ENCODE measurements around the gene GPR3.

The GPR3 gene

DNA sequence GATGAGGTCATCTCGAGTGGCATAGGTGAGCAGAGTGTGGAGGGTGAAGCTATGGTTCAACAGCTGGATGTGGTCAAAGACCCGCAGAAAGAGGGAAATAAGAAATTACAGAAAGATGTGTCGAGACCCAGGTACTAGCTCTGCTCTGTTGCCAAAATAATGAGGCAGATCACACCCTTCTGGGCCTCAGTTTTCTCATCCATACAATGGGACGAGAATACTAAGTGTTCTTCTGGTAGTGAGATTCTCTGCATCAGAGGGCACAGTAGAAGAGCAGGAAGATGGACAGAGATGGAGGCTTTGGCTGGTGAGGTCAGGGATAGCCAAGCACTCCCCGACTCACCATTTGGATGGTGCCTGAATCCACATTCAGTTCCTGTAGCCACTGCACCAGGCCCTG lies 36.7 kb upstream of the GPR3 start:
- H3K9ac ChIP-seq (ENCODE audit: low read depth, low read length): no peak overlapping the region
- H3K36me3 ChIP-seq (ENCODE audit: insufficient read depth, low read length): no peaks in the 10 kb centered on the region

DNA sequence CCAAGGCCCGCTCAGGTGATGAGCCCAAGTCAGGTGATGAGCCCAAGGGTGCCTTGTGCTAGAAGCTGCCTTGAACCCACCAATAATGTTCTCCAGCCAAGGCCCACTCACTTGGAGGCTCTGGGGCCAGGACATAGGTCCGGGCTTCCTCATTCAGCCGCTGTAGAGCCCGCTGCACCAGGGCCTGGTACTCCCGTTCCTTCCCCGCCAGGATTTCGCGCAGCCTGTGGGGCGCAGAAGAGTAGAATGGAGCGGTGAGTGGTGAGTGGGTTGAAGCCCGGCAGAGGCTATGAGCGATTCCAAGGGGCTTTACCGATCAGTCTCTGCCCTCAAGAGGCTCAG lies 36.2 kb upstream of the GPR3 start:
- Histone ChIP-seq H3K9ac (ENCODE audit: low read depth, low read length) (no peak overlapping the region), H3K36me3 (ENCODE audit: insufficient read depth, low read length) (no peaks in the 10 kb centered on the region), H3K9me3 (ENCODE audit: control insufficient read depth, insufficient read depth, low read length) (no peaks in the 10 kb centered on the region), H3K4me1 (ENCODE audit: insufficient read depth, low read length) (peaks cover 15% of the 10 kb centered on the region; the same call in 1 of the 2 replicates)

More for the DNA sequence above, 36.7 kb upstream of the GPR3 start:
- H3K4me1 ChIP-seq (ENCODE audit: insufficient read depth, low read length): peaks cover 15% of the 10 kb centered on the region; the same call in 1 of the 2 replicates
- no peaks in the 10 kb centered on the region for H3K9me3 ChIP-seq (ENCODE audit: control insufficient read depth, insufficient read depth, low read length)

DNA sequence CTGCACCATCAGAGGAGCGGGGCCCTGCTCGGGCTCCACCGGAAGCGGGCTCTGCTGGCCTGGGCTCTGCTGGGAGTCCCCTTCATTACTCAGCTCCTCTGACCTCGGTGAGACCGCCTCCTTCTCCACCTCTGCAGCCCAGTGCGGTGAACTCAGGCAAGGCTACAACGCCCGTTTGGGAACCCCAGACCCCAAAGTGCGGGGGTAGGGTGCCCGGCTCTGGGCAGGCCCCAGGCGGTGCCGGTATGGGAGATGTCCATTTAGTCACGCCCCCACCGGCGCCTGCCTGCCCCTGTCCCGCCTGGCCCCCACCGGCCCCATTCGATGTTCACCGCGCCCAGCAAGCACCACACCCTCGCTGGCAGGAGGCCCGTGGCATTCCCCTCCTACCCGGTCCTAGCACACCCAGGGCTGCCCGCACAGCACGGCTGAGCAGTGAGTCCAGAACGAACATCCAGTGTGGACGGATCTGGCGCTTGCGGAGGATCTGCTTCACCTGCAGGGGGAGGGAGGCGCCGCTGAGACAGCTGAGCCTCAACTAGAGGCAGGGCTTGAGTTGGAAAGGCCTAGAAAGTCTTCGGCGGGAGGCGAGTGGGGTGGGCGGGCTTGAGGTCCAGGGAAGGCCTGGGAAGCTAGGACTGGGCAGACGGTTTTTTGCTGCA lies 35.7 kb upstream of the GPR3 start:
- peak overlapping the region; percentile 35; the same call in 1 of the 2 replicates for H3K9ac ChIP-seq (ENCODE audit: low read depth, low read length)
- H3K36me3 ChIP-seq (ENCODE audit: insufficient read depth, low read length): no peaks in the 10 kb centered on the region
- no peaks in the 10 kb centered on the region for H3K9me3 ChIP-seq (ENCODE audit: control insufficient read depth, insufficient read depth, low read length)
- H3K4me1 ChIP-seq (ENCODE audit: insufficient read depth, low read length): peaks cover 15% of the 10 kb centered on the region; the same call in 1 of the 2 replicates

DNA sequence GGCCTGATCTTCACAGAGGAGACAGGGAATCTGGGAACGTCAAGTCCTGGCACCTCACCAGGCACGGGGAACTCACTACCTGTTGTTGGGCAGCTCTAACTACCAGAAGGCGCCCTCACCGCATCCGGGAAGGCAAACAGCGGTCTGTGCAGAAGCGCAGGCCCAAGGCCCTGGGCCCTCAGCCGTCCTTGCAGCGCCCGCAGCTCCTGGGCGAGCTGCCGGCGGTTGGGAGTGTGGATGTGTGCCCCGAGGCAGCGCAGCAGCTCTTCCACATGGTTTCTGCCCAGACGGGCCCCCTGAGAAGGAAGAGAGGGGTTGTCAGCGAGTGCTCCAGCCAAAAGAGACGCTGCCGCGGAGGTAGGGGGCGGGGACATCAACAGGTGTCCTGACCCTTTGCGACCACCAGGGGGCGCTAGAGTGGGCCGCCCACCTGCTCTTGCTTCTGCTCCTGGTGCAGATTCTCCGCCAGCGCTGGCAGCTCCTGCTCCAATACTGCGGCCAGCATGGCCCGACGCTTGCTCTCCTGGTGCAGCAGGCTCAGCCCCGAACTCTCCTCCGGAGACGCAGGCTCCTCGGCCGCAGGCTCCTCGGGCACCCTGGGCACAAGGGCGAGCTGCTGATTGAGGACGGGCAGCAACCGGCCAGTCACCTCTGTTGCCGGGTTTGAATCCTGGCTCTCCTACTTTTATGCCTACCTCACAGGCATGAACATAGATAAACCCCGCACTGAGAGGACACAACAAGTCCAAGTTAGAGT lies 35.0 kb upstream of the GPR3 start:
- peak overlapping the region; percentile 35; the same call in 1 of the 2 replicates for H3K9ac ChIP-seq (ENCODE audit: low read depth, low read length)
- H3K4me1 ChIP-seq (ENCODE audit: insufficient read depth, low read length): peaks cover 15% of the 10 kb centered on the region; the same call in 1 of the 2 replicates
- no peaks in the 10 kb centered on the region for H3K36me3 ChIP-seq (ENCODE audit: insufficient read depth, low read length)
- no peaks in the 10 kb centered on the region for H3K9me3 ChIP-seq (ENCODE audit: control insufficient read depth, insufficient read depth, low read length)

DNA sequence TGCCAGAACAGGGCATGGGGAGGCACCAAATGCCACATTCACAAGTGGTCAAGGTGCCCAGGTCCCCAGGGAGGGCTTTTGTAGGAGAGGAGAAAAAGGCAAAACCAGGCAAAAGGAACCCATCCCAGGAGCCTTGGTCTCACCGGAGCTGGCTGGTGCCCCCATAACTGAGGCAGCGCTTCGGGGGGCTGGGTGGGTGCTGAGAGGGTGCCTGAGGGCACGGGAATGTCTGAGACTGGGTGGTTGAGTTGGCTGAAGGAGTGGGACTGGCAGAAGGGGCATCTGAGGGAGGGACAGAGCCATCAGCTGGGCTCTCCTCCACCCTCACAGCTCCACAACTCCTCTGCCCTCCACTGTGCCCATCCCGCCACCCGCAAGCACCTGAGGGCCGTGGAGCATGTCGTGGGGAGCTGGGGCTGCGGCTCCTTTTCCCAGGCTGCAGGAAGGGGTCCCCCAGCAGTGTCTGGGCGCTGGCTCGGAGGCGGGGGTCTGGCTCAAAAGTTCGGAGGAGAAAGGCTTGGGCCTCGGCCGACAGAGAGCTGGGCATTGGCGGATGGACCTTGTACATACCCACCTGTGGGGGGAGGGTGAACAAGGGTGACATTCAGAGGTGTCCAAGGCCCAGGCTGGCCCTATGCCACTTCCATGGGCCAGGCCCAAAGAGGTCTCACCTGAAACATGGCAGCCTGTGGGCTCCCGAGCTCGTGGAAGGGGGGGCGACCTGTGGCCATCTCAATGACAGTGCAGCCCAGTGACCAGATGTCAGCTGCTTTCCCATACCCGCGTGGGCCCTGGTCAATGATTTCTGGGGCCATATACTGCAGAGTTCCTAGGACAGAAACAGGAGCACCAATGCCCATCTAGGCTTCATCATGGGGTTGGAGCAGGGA lies 34.1 kb upstream of the GPR3 start:
- Histone ChIP-seq H3K9me3 (ENCODE audit: control insufficient read depth, insufficient read depth, low read length) (no peaks in the 10 kb centered on the region), H3K4me1 (ENCODE audit: insufficient read depth, low read length) (peaks cover 15% of the 10 kb centered on the region; the same call in 1 of the 2 replicates), H3K36me3 (ENCODE audit: insufficient read depth, low read length) (no peaks in the 10 kb centered on the region), H3K9ac (ENCODE audit: low read depth, low read length) (no peak overlapping the region)

DNA sequence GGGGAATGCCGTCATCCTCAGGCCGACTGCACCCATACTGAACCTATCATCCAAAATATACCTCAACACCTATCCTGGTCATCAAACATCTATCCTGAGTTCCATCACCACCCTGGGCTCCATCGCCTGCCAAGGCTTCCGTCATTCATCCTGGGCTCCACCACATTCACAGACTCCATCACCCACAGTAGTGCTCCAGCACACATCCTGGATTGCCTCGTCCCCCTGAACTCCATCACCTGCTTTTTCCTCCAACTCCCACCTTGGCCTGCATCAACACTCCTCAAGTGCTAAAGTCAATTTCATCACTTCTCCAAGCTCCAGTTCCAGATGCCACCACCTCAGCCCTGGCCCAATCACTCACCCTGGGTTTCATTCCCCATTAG lies 33.5 kb upstream of the GPR3 start:
- Histone ChIP-seq H3K9me3 (ENCODE audit: control insufficient read depth, insufficient read depth, low read length) (no peaks in the 10 kb centered on the region), H3K4me1 (ENCODE audit: insufficient read depth, low read length) (peaks cover 15% of the 10 kb centered on the region; the same call in 1 of the 2 replicates), H3K9ac (ENCODE audit: low read depth, low read length) (no peak overlapping the region), H3K36me3 (ENCODE audit: insufficient read depth, low read length) (no peaks in the 10 kb centered on the region)

DNA sequence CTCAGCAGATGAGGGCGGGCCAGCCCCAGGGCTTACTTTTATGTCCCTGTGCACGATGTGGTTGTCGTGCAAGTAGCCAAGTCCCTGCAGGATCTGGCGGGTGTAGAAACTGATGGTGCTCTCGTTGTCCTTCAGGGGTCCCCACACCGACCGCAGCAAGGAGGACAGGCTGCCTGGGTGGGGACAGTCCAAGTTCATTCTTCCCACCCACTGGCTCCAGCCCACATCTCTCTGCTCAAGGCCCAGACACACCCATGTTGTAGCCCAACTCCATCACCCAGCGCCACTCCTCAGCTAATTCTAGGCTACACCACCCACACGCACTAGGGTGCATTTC lies 32.6 kb upstream of the GPR3 start:
- Histone ChIP-seq H3K36me3 (ENCODE audit: insufficient read depth, low read length) (no peaks in the 10 kb centered on the region), H3K9ac (ENCODE audit: low read depth, low read length) (peak overlapping the region; percentile 83; the same call in 1 of the 2 replicates), H3K4me1 (ENCODE audit: insufficient read depth, low read length) (peaks cover 22% of the 10 kb centered on the region), H3K9me3 (ENCODE audit: control insufficient read depth, insufficient read depth, low read length) (no peaks in the 10 kb centered on the region)

DNA sequence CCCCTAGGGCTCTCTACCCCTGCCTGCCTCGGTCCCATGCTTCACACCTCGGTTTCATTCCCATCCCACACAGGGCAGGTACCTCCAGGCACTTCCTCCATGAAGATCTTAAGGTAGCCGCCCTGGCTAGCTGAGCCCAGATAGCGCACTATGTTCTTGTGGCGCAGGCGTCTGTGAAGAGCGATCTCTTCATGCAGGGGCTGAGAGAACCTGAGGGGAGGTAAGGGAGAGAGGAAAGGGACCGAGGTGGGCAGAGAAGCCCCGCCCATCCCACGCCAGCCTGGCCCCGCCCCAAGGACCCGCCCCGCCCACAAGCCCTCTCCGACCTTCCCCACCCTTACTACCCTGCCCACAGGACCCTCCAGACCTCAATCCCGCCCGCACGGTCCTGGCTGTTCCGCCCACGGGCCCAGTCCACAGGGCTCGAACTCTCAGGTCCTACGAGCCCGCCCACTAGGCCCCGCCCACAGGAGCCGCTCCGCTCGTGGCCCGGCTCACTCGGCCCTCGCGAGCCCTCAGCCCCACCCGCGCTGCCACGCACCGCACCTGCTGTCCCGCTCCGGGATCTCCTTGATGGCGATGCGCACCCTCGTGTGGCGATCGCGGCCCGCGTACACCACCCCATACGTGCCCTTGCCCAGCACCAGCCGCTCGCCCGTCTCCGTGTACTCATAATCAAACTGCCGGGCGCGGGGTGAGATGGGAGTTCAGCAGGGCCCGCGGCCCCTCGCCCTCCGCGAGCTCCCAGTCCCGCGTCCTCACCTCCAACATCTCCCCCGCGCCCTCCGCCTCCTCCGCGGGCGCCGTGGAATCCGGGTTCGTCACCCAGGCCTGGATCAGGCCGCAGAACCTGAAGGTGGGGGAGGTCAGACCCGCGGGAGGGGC lies 32.0 kb upstream of the GPR3 start:
- peaks cover 28% of the 10 kb centered on the region for H3K4me1 ChIP-seq (ENCODE audit: insufficient read depth, low read length)
- H3K9ac ChIP-seq (ENCODE audit: low read depth, low read length): peak overlapping the region; percentile 83
- no peaks in the 10 kb centered on the region for H3K36me3 ChIP-seq (ENCODE audit: insufficient read depth, low read length)
- no peaks in the 10 kb centered on the region for H3K9me3 ChIP-seq (ENCODE audit: control insufficient read depth, insufficient read depth, low read length)

DNA sequence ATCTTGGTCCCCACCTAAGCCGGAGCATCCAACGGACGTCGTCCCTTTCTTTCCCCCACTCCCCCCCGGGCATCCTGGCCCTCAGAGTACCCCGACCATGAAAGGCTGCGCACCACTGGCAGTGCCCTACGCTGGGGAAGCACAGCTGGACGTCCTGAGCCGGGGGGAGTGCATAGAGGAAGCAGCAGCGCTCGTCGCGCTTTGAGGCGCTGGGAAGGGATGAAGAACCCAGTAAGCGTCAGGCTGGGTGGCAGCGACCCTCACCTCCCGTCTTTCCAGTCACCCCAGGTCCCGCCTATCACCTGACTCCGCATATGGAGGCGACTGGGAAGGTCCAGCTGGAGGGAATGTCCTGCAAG lies 31.4 kb upstream of the GPR3 start:
- Histone ChIP-seq H3K9ac (ENCODE audit: low read depth, low read length) (peak overlapping the region; percentile 83), H3K4me1 (ENCODE audit: insufficient read depth, low read length) (peaks cover 28% of the 10 kb centered on the region), H3K36me3 (ENCODE audit: insufficient read depth, low read length) (no peaks in the 10 kb centered on the region), H3K9me3 (ENCODE audit: control insufficient read depth, insufficient read depth, low read length) (no peaks in the 10 kb centered on the region)

DNA sequence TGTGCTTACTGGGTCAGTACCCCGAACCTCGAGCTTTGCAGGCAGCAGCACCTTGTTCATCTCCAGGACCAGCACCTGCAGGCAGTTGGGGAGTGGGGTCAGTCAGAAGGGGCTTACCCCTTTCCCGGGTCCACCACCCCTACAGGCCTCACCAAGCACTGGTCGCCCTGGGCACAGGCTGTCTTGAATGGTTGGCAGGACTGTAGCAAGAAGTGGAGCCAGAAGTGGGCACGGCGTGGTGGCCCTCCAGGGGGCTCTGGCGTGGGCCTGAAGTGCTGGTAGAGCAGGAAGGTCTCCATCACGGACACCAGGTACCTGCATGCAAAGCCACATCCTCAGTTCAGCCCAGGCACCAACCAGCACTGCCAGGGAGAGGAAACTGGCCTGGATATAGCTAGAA lies 30.9 kb upstream of the GPR3 start:
- Histone ChIP-seq H3K4me1 (ENCODE audit: insufficient read depth, low read length) (peaks cover 23% of the 10 kb centered on the region), H3K9me3 (ENCODE audit: control insufficient read depth, insufficient read depth, low read length) (no peaks in the 10 kb centered on the region), H3K36me3 (ENCODE audit: insufficient read depth, low read length) (no peaks in the 10 kb centered on the region)

DNA sequence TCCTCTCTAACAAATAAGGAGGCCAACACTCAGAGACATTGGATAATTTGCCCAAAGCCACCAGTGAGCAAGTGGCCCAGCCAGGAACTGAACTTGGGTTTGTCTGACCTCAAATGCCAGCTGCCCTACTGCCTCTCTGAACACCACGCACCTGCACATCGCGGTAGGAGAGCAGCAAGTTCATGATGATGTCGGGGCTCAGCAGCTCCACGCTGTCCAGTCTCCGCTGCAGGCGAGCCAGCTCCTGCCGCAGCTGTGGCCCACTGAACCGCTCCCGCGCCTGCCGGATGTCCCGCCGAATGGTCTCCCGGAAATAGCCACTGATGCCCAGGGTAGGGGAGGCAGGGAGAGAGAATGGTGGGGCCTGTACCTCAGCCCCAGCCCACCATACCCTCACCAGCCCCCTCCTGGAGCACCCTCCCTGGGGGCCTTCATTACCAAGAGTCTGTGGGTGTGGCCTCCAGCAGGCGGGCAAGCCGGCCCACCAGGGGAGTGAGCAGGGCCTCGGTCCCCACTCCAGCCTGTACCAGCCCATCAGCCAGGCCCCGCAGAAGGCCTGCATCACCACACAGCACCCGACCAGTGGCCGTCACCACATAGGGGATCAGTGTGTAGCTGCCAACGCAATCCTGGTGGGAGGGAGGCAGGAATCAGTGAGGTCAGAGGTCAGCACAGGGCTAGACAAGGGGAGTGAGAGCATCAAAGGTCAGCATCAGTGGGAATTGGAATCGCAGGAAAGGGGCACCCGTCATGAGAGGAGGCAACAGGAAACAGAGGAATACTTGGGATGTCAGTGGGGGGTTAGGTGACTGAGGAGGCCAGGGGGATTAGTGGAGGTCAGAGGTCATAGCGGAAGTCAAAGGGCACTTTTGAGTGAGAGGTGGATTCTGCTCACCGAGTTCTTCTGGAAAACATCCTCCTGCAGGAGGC lies 28.4 kb upstream of the GPR3 start:
- Histone ChIP-seq H3K9ac (ENCODE audit: low read depth, low read length) (no peak overlapping the region), H3K9me3 (ENCODE audit: control insufficient read depth, insufficient read depth, low read length) (no peaks in the 10 kb centered on the region)

More for the DNA sequence above, 30.9 kb upstream of the GPR3 start:
- no peak overlapping the region for H3K9ac ChIP-seq (ENCODE audit: low read depth, low read length)

DNA sequence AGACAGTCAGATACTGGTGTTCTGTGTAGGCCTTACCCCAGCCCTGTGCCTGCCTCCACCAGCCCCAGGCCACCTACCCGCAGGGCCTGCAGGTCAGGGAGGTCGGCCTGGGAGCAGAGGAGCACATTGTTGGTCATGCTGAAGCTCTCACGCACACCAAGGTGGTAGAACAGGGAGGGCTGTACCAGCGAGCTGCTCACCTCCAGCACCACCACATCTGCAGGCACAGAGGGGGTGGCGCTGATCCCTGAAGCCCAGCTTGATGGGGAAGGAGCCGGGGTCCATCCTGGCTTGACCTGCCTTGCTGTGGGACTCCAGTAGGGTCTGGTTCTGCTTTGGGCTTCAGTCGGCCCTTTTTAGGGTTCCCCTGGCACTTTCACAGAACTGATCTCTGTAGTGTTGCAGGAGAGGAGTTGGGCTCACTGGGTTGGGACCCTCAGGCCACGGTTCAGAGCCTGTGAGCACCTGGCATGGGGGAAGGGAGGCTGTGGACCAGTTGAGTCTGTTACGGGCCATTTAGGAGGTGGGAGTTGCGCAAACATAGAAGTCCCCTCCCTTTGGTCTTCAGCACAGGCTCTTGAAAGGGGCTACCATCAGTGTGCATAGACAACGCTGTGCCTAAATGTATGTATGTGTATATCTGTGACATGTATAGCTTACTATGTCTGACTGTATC lies 27.6 kb upstream of the GPR3 start:
- Histone ChIP-seq H3K4me1 (ENCODE audit: insufficient read depth, low read length) (peaks cover 16% of the 10 kb centered on the region), H3K9me3 (ENCODE audit: control insufficient read depth, insufficient read depth, low read length) (no peaks in the 10 kb centered on the region), H3K9ac (ENCODE audit: low read depth, low read length) (no peak overlapping the region), H3K36me3 (ENCODE audit: insufficient read depth, low read length) (no peaks in the 10 kb centered on the region)

More for the DNA sequence above, 28.4 kb upstream of the GPR3 start:
- Histone ChIP-seq H3K4me1 (ENCODE audit: insufficient read depth, low read length) (peaks cover 23% of the 10 kb centered on the region), H3K36me3 (ENCODE audit: insufficient read depth, low read length) (no peaks in the 10 kb centered on the region)
